Stimulated activated CD4-positive, alpha-beta T cell treated with anti-CD3 and anti-CD28 coated beads, Interleukin-12 subunit alpha, Interleukin-12 subunit beta, amount 100 ng/mL, for 48 hours (primary cell): ENCODE data around the gene SIM1.
"Not testable (repeated sequence)": the region's sequence is repeated elsewhere in the genome, so short reads cannot be mapped to it uniquely, and the experiment has no call there.

ENCODE experiments used
- DNase-seq, 3 donors: peaks; one replicate each; pipeline ENCODE4 v3.0.0-alpha.2; 2020; ENCODE audit warnings: low read depth in 2 of 3, low spot score in 1 of 3

Gene SIM1

DNA sequence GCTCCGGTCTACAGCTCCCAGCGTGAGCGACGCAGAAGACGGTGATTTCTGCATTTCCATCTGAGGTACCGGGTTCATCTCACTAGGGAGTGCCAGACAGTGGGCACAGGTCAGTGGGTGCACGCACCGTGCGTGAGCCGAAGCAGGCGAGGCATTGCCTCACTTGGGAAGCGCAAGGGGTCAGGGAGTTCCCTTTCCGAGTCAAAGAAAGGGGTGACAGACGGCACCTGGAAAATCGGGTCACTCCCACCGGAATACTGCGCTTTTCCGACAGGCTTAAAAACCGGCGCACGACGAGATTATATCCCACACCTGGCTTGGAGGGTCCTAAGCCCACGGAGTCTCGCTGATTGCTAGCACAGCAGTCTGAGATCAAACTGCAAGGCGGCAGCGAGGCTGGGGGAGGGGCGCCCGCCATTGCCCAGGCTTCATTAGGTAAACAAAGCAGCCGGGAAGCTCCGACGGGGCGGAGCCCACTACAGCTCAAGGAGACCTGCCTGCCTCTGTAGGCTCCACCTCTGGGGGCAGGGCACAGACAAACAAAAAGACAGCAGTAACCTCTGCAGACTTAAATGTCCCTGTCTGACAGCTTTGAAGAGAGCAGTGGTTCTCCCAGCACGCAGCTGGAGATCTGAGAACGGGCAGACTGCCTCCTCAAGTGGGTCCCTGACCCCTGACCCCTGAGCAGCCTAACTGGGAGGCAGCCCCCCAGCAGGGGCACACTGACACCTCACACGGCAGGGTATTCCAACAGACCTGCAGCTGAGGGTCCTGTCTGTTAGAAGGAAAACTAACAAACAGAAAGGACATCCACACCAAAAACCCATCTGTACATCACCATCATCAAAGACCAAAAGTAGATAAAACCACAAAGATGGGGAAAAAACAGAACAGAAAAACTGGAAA is 109.7 kb downstream of the SIM1 start:
- not testable (repeated sequence) for DNase-seq

DNA sequence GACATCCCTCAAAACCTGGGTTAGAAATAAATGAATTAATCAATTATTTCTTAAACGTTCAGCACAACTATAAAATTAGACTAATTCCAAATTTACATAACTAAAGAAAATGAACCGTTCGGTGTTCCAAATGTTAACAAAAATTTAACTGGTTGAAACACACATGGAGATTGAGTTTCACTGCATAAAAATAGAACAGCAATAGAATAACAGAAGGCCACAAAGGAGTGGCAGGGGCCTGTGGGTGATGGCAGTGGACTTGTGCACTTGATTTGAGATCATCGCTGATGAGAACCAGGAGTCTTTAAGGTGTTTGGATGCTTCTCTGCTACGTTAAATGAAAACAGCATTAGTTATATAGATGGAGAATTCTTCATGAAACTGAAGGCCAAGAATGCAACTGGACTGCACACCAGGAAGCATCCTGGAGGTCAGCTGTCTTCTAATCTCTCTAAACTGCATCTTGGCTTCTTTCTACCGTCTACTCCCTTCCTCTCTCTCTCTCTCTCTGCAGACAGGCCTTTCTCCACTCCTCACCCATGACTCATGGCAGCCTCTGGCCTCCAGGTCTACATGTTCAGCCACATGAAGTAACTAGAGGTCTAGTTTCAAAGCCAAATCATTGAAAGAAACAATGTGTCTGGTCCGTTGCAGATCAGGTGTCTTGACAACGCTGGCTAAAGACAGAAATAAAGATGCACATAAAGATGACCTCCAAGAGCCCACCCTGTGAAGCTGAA is 111.3 kb downstream of the SIM1 start:
- no peak for DNase-seq

DNA sequence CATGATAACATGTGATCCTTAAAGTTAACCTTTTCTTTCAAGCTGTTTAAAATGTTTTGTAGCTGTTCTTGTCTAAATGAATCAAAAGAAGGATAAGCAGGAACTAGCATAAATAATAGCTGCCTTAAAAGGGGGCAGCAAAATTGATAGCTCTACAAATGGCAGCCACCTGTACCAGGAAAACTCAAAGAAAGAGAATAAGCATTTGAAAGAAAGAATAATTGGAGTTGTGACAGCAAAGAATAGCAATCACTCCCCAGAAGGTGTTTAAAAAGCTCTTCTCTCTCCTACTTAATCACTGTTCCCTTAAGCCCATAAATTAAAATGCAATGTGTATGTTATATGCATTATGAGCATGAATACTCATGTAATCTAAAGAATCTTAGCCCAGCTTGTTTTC is 114.6 kb downstream of the SIM1 start:
- no peak for DNase-seq

DNA sequence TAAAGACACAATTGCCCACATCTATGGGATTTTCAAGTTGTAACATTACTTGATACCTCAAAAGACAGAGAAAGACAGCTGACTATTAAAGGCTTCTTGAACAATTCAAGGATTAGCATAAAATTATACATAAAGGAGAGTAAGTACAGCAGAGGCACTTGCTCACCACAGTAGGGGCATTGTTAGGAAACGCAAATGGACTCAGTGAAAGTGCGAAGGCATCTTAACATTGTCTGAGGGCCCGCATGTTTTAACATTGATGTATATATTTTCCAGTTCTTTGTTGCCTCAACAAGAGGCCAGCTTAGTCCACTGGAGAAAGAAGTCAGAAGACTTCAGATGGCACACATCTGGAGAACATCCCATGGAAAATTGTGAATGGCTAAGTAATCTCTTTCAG is 115.4 kb downstream of the SIM1 start:
- no peak for DNase-seq

DNA sequence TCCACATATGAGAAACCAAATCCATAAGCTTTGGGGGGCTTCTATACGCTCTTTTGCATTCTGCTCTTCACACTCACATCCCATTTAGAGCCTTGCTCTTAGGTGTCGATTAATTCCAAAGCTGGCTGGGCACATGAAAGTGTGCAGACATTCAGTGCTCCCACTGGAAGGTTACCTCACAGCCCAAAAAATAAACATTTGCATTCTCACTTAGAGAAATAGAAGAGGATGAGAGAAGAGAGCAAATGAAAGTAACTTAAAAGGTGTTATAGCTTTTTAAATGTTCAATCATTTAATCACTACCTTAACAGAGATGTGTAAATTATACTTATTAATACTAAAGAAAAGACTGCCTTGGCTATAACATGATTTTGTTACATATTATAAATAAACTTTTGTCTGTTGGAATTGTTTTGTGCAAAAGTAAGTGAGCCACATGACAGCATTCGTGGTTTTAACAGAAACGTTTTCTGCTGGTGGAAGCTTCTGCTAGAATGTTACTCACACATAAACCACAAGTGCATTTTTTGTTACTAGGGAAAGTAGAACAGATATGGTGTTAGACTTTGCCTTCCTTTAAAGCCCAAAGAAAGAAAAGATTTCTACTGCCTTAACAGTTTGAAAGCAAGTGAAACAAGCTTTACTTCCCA is 116.7 kb downstream of the SIM1 start:
- DNase-seq = no peak

DNA sequence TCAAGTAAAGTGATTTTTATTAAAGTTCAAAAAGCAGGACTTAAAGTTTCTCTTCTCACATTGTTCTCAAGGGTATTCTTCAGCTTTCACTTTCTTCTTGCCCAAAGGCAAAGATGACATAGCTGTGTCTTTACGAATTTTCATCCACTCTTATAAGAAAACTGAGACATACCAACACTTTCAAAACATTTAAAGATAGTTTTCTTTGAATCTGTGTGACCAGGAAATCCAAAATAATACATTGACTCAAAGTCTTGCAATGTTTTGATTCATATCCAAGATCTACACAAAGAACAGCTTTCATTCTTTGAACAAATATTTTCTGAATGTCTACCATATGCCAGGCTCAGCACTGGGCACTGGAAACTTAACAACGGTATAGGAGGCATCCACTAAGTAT is 117.9 kb downstream of the SIM1 start:
- DNase-seq = no peak

DNA sequence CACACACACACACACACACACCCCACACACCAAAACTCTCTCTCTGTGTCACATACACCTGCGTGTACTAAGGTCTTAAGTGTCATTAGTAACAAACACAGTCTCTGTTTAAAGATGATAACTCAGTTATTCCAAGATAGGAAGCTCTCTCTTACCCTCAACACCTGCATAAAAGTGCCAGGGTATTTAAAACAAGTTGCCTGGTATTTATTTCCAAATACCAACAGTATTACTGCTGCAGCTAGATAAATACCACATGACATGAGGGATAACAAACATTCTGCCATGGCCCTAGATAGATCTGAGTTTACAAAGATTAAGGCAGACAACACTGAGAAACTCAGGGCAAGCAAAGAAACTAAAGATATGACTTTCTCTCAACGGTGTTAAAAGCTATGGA is 118.5 kb downstream of the SIM1 start:
- DNase-seq = no peak

DNA sequence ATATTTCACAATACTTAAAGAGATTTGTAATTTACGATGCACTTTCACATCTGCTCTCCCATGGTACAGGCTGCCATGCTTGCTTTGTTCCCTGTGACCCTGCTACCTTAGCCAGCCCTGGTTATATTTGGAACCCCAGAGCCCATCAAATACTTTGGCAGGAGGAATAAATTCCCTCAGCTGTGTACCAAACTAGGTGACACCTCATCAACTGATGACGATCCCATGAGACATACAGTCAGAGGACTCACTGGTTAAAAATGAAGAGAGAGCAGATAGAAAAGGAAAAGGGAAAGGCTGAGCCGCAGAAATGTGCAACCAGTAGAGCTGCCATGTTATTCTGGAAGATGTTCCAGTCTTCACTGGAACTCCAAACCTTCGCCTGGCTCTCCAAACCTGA is 120.0 kb downstream of the SIM1 start:
- DNase-seq = no peak

DNA sequence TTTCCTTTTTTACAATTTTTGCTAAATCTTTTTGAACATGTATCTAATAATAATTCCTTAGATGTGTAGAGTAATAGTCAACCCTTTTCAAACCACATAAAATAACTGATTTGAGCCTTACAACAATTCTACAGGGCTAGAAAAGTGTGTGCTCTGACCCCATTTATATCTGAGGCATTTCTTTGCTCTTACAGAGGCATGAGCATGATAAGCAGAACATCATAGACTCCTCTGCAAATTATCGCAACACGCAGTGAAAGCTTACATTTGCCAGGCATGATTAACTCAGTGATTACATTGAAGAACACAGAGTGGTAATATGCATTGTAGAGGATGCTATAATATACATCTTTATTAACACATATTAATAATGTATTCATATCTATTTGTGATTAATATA is 120.4 kb downstream of the SIM1 start:
- DNase-seq = no peak

DNA sequence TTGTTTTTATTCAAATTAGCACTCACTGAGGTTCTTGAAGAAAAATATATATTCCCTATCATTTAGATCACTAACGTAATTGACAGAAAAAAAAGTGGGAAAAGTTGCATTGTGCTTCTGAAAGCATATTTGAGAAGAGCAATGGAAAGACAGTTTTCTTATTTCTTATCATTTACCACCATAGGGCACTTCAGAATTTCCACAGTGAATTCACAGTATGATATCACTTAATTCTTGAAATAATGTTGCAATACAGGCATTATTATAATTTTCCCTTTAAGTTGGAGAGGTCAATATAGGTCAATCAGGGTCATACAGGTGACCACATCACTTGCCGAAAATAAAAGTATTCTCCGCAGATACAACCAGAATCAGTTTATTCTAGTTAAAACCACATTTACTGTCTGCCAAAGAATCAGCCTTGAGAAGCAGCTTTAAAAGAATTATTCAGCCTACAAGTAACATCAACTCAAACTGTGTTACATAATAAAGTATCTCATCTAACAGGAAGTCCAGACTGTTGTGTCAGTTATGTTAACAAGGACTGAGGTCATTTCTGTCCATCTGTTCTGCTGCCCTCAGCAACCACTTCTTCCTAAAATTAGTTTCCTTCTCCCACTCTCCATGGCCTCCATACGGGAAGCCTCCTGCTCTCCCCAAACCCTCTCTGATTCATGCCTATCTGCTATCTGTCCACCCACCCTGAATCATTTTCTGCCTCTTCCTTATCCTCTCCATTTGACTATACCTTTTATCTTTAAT is 121.2 kb downstream of the SIM1 start:
- no peak for DNase-seq

DNA sequence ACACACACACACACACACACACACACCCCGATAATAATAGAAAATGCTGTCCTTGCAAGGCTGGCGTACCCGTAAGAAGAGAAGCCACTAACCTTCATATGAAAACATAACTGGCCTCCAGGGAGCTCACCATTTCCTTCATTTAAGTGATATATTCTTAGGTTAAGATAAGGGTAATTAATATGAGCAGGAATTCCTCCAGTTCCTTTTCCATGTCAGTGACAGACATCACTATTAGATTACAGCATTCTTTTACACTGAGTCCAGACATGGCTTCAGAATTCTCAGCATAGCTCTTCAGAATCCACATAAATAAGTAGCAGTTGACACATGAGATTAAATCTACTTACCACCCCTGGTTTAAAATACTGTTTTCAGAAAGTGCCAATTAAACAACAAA is 121.9 kb downstream of the SIM1 start:
- DNase-seq = no peak

DNA sequence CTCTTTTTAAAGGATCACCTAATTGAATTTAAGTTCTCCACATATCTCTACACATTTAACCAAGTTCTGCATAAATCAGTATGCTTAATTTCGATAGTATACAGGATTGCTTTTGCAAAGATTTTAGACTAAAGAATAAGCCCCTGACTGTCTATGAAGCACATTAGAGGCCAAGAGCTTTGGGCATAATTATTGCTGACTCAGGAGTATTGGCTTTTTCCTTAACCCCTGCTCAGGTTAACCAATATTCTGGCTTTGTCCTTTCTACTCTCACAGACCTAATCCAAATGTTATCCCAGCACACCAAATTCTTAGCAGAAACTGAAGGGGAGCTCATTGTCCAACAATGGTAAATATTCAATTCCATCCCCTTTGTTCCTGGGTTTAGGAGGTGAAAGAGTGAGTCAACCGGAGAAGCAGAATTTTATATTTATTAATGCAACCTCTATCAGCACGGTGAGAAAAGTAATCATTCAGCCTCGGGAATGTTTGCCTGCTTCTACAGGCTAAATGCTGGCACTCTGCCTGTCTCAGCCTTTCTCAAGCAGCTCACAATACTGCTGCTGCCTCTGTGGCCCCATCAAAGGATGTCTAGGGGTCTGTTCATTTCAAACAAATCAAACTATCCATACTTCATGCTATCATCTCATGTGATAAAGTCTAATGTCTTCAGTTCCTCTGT is 125.0 kb downstream of the SIM1 start:
- no peak for DNase-seq

DNA sequence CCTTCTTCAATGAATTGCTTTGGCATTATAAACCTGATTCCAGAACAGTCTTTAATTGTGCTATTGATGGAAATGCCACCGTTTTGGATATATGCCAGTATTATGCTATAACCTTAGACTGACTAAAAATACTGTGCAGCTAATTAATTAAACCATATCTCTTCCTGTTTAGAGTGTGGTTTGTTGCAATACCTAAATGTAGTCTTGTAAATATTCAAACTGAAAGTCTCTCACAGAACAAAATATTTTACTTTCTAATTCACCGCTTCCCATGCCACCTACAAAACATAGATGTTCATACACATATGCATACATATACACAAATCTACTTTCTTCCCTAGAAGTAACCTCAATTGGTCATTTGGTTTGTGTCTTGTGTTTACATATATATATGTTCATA is 126.6 kb downstream of the SIM1 start:
- DNase-seq = no peak

DNA sequence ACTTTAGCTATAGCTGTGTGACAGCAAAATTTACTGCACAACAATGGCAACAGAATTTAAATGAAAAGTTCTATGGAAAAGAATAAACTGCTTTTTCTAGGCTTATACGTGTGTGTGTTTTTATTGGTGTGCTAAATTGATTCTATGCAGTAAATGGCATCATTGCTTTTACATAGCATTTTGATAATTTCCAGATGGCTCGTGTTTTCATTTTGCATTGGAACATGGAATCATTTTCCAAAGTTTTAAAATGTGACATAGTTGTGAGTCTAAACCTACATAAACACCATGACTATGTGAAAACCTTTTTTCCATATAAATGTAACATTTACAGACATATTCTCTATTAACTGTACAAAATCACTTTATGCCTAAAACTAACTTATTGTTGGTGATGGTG is 127.8 kb downstream of the SIM1 start:
- no peak for DNase-seq

DNA sequence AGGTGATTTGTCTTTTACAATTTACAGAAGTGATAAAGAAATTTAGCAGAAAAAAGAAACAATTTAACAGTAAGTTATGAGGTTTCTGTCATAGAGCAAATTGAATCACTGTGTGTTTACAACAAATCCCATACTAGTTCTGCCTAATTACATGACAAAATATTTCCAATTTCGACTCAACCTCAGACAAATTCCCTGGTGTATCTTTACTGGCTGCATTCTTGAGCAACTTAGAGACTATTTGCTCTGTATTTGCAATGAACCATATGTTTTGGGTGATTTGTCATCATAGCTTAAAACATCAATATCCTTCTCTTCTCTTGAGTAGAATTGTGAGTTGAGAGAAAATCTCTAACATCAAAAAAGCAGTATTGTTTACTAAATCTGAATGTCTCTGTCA is 128.7 kb downstream of the SIM1 start:
- no peak for DNase-seq
